22Rv1 (cell line): ENCODE data around the gene SLC13A3.

ENCODE experiments used
- ZFX ChIP-seq: fragments of 450-650 bp; IDR thresholded peaks from 2 replicates; pipeline ENCODE4 v1.6.1; 2017; ENCODE audit warnings: antibody characterized with exemption, borderline replicate concordance
- TF ChIP-seq, protein P1 (sequence below): fragments of 450-650 bp; IDR thresholded peaks from 2 replicates; pipeline ENCODE4 v1.5.1; 2017; ENCODE audit warnings: mild to moderate bottlenecking

DNA sequence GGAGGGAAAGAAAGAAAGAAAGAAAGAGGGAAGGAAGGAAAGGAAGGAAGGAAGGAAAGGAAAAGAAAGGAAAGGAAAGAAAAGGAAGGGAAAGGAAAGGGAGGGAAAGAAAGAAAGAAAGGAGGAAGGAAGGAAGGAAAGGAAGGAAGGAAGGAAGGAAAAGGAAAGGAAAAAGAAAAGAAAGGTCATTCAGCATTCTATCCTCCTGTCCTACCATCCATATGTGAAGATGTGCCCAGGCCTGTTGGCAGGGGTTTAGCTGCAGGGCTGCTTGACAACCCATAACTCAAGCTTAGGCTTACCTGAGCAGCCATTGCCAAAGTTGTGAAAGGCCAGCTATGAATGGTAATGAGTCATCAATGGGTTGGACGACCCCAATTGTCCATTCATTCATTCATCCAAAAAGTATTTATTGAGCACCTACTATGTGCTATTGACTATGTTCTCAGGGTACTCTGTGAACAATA lies 50.9 kb downstream of the SLC13A3 start:
- TF ChIP-seq, protein P1, sequence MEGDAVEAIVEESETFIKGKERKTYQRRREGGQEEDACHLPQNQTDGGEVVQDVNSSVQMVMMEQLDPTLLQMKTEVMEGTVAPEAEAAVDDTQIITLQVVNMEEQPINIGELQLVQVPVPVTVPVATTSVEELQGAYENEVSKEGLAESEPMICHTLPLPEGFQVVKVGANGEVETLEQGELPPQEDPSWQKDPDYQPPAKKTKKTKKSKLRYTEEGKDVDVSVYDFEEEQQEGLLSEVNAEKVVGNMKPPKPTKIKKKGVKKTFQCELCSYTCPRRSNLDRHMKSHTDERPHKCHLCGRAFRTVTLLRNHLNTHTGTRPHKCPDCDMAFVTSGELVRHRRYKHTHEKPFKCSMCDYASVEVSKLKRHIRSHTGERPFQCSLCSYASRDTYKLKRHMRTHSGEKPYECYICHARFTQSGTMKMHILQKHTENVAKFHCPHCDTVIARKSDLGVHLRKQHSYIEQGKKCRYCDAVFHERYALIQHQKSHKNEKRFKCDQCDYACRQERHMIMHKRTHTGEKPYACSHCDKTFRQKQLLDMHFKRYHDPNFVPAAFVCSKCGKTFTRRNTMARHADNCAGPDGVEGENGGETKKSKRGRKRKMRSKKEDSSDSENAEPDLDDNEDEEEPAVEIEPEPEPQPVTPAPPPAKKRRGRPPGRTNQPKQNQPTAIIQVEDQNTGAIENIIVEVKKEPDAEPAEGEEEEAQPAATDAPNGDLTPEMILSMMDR = no peak
- no peak for TF ChIP-seq ZFX
